Lung (tissue), 12 donors: ENCODE data around the gene MESP1. TPM values are rescaled to one million over a fixed set of nuclear protein-coding genes. Genes with fewer than 3 reads are reported as not detected.

Source experiments
- ATAC-seq: fragments of 200-7000 bp; cut with Tn5 transposase; one replicate; pipeline ENCODE4 v1.9.1; 2020; ENCODE audit warnings: moderate number of reproducible peaks; ENCODE audit not compliant: insufficient read depth, low FRiP score
- DNase-seq, 3 donors: peaks; one replicate each; pipeline ENCODE4 v3.0.0-alpha.2; 2013 to 2017
- H3K27ac ChIP-seq, 2 donors: one replicate each; pipeline ENCODE4 v1.5.1; 2013; ENCODE audit warnings: mild to moderate bottlenecking in 2 of 2, moderate library complexity in 2 of 2, control low read depth in 1 of 2, inconsistent platforms in 1 of 2, low read depth in 1 of 2, low read length in 1 of 2
- H3K27me3 ChIP-seq, 3 donors: one replicate each; pipeline ENCODE4 v1.5.1; 2013; ENCODE audit warnings: low read length in 2 of 3; ENCODE audit not compliant: control insufficient read depth in 3 of 3, insufficient read depth in 3 of 3
- H3K36me3 ChIP-seq, 4 donors: one replicate each; pipeline ENCODE4 v1.5.1; 2013; ENCODE audit warnings: low read length in 4 of 4, mild to moderate bottlenecking in 1 of 4, moderate library complexity in 1 of 4; ENCODE audit not compliant: control insufficient read depth in 4 of 4, insufficient read depth in 4 of 4
- H3K4me1 ChIP-seq, 5 donors: one replicate each; pipeline ENCODE4 v1.5.1; 2013; ENCODE audit warnings: low read length in 5 of 5, mild to moderate bottlenecking in 2 of 5, moderate library complexity in 1 of 5; ENCODE audit not compliant: control insufficient read depth in 5 of 5, insufficient read depth in 5 of 5
- H3K4me3 ChIP-seq: one replicate; pipeline ENCODE4 v1.5.1; 2013; ENCODE audit warnings: mild to moderate bottlenecking, control low read depth, moderate library complexity
- H3K9ac ChIP-seq, 2 donors: one replicate each; pipeline ENCODE4 v1.5.1; 2013; ENCODE audit warnings: low read length in 2 of 2, control low read depth in 1 of 2; ENCODE audit not compliant: insufficient read depth in 1 of 2
- H3K9me3 ChIP-seq, 4 donors: one replicate each; pipeline ENCODE4 v1.5.1; 2013; ENCODE audit warnings: low read length in 3 of 4, mild to moderate bottlenecking in 1 of 4, moderate library complexity in 1 of 4; ENCODE audit not compliant: control insufficient read depth in 4 of 4, insufficient read depth in 3 of 4
- CTCF ChIP-seq: IDR thresholded peaks from 2 replicates; pipeline ENCODE4 v1.5.1; 2012; ENCODE audit warnings: mild to moderate bottlenecking; ENCODE audit errors: control extremely low read depth, extremely low read depth
- WGBS, 2 donors: extraction: QIAGEN DNeasy Blood & Tissue Kit; methylation state at CpG; one replicate each; pipeline ENCODE4 v1.1.7; 2013; 5-methylcytosine and 5-hydroxymethylcytosine counted together
- polyA plus RNA-seq, 2 donors: library from polyadenylated mRNA; stranded (reverse); fragments of 200-250 nt; gene quantifications; one replicate each; pipeline ENCODE4 v1.2.1, GENCODE V29; 2013
- total RNA-seq, 2 donors: library from RNA; depleted of rRNA in 1 of 2; stranded (reverse); fragments of >200 nt in 1 of 2; gene quantifications; one replicate each; pipeline ENCODE4 v1.2.1, GENCODE V29; 2014 to 2021
- donor health status: control.
- donor health status: control.
- donor health status: Bipolar disorder and iron deficiency.
- donor health status: healthy.
- donor health status: DM: yes; HTN: yes; CAD: no.

MESP1 gene
- total and polyA plus RNA-seq, 4 donors: 0.37 to 3.2 (median 2.3) TPM

GRCh38 chr15:89775815-89776214, 24.8 kb upstream of the MESP1 start:
- H3K27me3 ChIP-seq: peaks cover 0 to 3% (median 0%) of the 10 kb centered on the region in 3 donors
- no peak overlapping the region for H3K27ac ChIP-seq
- no peak for DNase-seq
- 69 to 73% methylated on average over 13 to 14 of the region's 14 CpGs for WGBS, 2 donors
- H3K9me3 ChIP-seq: no peaks in the 10 kb centered on the region
- no peak for ATAC-seq
- no peak overlapping the region for H3K4me3 ChIP-seq
- no peak for TF ChIP-seq CTCF
- H3K4me1 ChIP-seq: peaks cover 0 to 6% (median 0%) of the 10 kb centered on the region in 5 donors
- no peak overlapping the region for H3K9ac ChIP-seq
- H3K36me3 ChIP-seq: no peaks in the 10 kb centered on the region

DNA sequence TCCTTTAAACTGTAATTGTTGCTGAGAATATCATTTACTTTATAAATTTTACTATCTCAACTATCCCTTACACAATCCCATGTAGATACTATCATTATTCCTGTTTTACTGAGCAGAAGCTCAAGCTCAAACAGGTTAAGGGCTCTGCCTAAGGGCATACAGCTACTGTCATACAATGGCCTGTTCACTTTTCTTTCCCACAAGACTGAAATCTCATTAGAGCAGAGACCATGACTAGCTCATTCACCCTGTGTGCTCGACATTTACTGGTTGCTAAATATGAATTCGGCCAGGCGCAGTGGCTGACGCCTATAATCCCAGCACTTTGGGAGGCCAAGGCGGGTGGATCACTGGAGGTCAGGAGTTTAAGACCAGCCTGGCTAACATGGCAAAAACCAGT, 23.4 kb upstream of the MESP1 start:
- DNase-seq: no peak
- H3K27me3 ChIP-seq: no peaks in the 10 kb centered on the region
- no peak overlapping the region for H3K27ac ChIP-seq
- no peak overlapping the region for H3K4me3 ChIP-seq
- H3K9me3 ChIP-seq: no peaks in the 10 kb centered on the region
- H3K36me3 ChIP-seq: no peaks in the 10 kb centered on the region
- H3K9ac ChIP-seq: no peak overlapping the region
- peaks cover 0 to 10% (median 0%) of the 10 kb centered on the region in 5 donors for H3K4me1 ChIP-seq
- 94 to 98% methylated on average over 5 of the region's 5 CpGs for WGBS, 2 donors
- no peak for TF ChIP-seq CTCF
- ATAC-seq: no peak

DNA sequence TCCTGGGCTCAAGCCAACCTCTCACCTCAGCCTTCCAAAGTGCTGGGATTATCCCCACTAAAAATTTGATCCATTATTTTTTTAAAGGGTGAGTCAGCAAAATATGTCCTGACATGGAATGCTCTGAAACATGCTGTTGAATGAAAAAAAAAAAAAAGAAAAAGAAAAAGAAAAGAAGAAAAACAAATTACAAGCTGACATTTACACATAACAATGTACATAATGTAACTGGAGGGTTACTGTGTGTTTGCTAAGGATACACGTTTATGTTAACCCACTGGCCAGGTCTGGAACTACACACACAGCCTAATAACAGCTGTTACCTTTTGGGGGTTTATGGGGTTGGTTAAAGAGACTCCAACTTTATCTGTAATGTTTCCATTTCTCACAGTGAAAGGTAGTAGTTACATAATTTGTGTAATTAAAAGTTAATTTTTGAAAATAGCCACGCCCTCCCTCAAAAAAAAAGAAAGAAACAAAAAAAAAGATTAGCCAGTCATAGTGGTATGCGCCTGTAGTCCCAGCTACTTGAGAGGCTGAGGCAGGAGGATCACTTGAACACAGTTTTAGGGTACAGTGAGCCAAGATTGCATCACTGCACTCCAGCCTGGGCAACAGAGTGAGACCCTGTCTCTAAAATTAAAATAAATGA, 22.0 kb upstream of the MESP1 start:
- no peaks in the 10 kb centered on the region for H3K36me3 ChIP-seq
- no peak for TF ChIP-seq CTCF
- no peak overlapping the region for H3K4me3 ChIP-seq
- 64 to 65% methylated on average over 3 of the region's 3 CpGs for WGBS, 2 donors
- H3K27me3 ChIP-seq: no peaks in the 10 kb centered on the region
- no peak for ATAC-seq
- H3K4me1 ChIP-seq: peaks cover 0 to 10% (median 0%) of the 10 kb centered on the region in 5 donors
- no peak overlapping the region for H3K27ac ChIP-seq
- DNase-seq: no peak
- no peak overlapping the region for H3K9ac ChIP-seq
- no peaks in the 10 kb centered on the region for H3K9me3 ChIP-seq

- no peak overlapping the region for H3K27ac ChIP-seq
- DNase-seq (no peak), ATAC-seq (no peak)
- no peaks in the 10 kb centered on the region for H3K27me3 ChIP-seq
- H3K36me3 ChIP-seq: no peaks in the 10 kb centered on the region
- no peaks in the 10 kb centered on the region for H3K9me3 ChIP-seq
- no peak for TF ChIP-seq CTCF
- H3K9ac ChIP-seq: no peak overlapping the region
- 59 to 78% methylated on average over 3 of the region's 3 CpGs for whole genome bisulfite sequencing, 2 donors
- H3K4me1 ChIP-seq: peaks cover 0 to 5% (median 0%) of the 10 kb centered on the region in 5 donors
- H3K4me3 ChIP-seq: no peak overlapping the region
Measured at GRCh38 chr15:89770041-89770440, 19.0 kb upstream of the MESP1 start.
